Loucy (cell line): ENCODE data around the gene SYCE1.

Experiments
- EZH2phosphoT487 ChIP-seq: fragments of 200-600 bp; IDR thresholded peaks from 2 replicates; pipeline ENCODE4 v1.6.1; 2018; ENCODE audit warnings: antibody characterized with exemption, mild to moderate bottlenecking, moderate library complexity, borderline replicate concordance
- TF ChIP-seq, protein P1 (sequence below): fragments of 200-600 bp; sonication (generic); conservative IDR thresholded peaks from 2 replicates; pipeline ENCODE4 v1.5.1; 2014; ENCODE audit warnings: mild to moderate bottlenecking, antibody characterized with exemption, low read length

DNA sequence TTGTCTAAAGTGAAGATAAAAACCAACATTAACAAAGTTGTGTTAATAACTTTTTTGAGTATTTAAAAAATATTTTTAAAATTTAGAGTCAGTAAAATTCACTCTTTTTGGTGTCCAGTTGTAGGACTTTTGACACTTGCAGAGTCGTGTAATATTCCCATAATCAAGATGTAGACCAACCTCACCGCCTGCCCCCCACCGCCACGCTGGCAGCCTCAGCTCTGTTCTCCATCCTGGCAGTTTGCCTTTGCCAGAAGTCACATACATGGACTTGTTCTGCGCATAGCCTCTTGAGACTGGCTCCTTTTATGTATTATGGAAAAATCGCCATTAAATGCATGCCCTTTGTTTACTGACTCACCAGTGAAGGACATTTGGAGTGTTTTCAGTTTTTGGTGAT, 27.3 kb upstream of the SYCE1 start:
- TF ChIP-seq, protein P1, sequence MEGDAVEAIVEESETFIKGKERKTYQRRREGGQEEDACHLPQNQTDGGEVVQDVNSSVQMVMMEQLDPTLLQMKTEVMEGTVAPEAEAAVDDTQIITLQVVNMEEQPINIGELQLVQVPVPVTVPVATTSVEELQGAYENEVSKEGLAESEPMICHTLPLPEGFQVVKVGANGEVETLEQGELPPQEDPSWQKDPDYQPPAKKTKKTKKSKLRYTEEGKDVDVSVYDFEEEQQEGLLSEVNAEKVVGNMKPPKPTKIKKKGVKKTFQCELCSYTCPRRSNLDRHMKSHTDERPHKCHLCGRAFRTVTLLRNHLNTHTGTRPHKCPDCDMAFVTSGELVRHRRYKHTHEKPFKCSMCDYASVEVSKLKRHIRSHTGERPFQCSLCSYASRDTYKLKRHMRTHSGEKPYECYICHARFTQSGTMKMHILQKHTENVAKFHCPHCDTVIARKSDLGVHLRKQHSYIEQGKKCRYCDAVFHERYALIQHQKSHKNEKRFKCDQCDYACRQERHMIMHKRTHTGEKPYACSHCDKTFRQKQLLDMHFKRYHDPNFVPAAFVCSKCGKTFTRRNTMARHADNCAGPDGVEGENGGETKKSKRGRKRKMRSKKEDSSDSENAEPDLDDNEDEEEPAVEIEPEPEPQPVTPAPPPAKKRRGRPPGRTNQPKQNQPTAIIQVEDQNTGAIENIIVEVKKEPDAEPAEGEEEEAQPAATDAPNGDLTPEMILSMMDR, result no peak
- no peak for TF ChIP-seq EZH2phosphoT487
